Endothelial cell of umbilical vein (primary cell): ENCODE results near the gene LRP2BP. TPM values are rescaled to one million over a fixed set of nuclear protein-coding genes. Genes with fewer than 3 reads are reported as not detected.

Experiments
- BruUV-seq: library from RNA; stranded (reverse); fragments of 400-500 nt; replicated peaks from 2 replicates; lab custom pipeline; 2021; lab: Mats Ljungman, UMichigan
- CTCF ChIA-PET: fragments of 300-600, 350-600 bp; sonication (Branson Sonifier 250); formaldehyde crosslinking; loops from one replicate; lab custom pipeline; 2021; ENCODE audit warnings: antibody characterized with exemption, inconsistent platforms; lab: Charles Lee
- POLR2A ChIA-PET: fragments of 300-600, 350-600 bp; sonication (Branson Sonifier 250); formaldehyde crosslinking; loops from one replicate; lab custom pipeline; 2021; ENCODE audit warnings: antibody characterized with exemption, inconsistent platforms; lab: Charles Lee
- DNase-seq: peaks from one replicate; pipeline ENCODE4 v3.0.0-alpha.2; 2011; ENCODE audit warnings: low read depth, low spot score
- FAIRE-seq: peaks from 2 replicates; lab custom pipeline; 2011; peaks lifted over from hg19 to GRCh38; lab: Jason Lieb, UNC
- H2AFZ ChIP-seq: 2 replicates; pipeline ENCODE4 v1.6.0; 2012; ENCODE audit warnings: low read depth, low read length, control low read depth, inconsistent platforms
- H3K27ac ChIP-seq: 2 replicates; pipeline ENCODE4 v1.5.1; 2011; ENCODE audit warnings: low read depth, mild to moderate bottlenecking, control low read depth, low read length, moderate library complexity; ENCODE audit not compliant: insufficient read depth
- H3K27me3 ChIP-seq, 2 experiments: 2 replicates each; pipeline versions ENCODE4 v1.6.0 to v1.6.1; 2011; ENCODE audit warnings: low read length in 2 of 2, mixed read lengths in 1 of 2; ENCODE audit not compliant: control insufficient read depth in 2 of 2, insufficient read depth in 2 of 2
- H3K36me3 ChIP-seq, 2 experiments: 2 replicates in 1 of 2; 3 replicates in 1 of 2; pipeline ENCODE4 v1.5.1; 2011; ENCODE audit warnings: low read length in 2 of 2, mild to moderate bottlenecking in 1 of 2, moderate library complexity in 1 of 2; ENCODE audit not compliant: control insufficient read depth in 2 of 2, insufficient read depth in 2 of 2; ENCODE audit errors: extremely low read depth in 1 of 2
- H3K4me1 ChIP-seq: 3 replicates; pipeline ENCODE4 v1.5.1; 2011; ENCODE audit warnings: mild to moderate bottlenecking, low read length; ENCODE audit not compliant: control insufficient read depth, insufficient read depth; ENCODE audit errors: extremely low read depth
- H3K4me2 ChIP-seq: 2 replicates; pipeline ENCODE4 v1.6.1; 2011; ENCODE audit warnings: low read length, control low read depth, mixed read lengths; ENCODE audit not compliant: insufficient read depth
- H3K4me3 ChIP-seq, 3 experiments: fragments of 200-600 bp in 1 of 3; sonication (generic), shearing (Covaris generic) in 1 of 3; replicated peaks in 1 of 3; 2 replicates each; pipeline ENCODE4 v1.5.1; 2011 to 2016; ENCODE audit warnings: control low read depth in 3 of 3, low read length in 3 of 3, mild to moderate bottlenecking in 2 of 3, inconsistent platforms in 1 of 3, low read depth in 1 of 3, moderate library complexity in 1 of 3; ENCODE audit not compliant: insufficient read depth in 1 of 3
- H3K79me2 ChIP-seq: 2 replicates; pipeline ENCODE4 v1.6.0; 2012; ENCODE audit warnings: low read length, inconsistent platforms; ENCODE audit not compliant: control insufficient read depth, insufficient read depth
- H3K9ac ChIP-seq: replicated peaks from 2 replicates; pipeline ENCODE3; 2011; ENCODE audit warnings: low read length, control low read depth; ENCODE audit not compliant: insufficient read depth; ENCODE audit errors: extremely low read depth
- H3K9me1 ChIP-seq: replicated peaks from 3 replicates; pipeline ENCODE4 v1.6.0; 2011; ENCODE audit warnings: mild to moderate bottlenecking, low read length; ENCODE audit not compliant: control insufficient read depth, insufficient read depth; ENCODE audit errors: extremely low read depth
- H3K9me3 ChIP-seq: replicated peaks from 2 replicates; pipeline ENCODE4 v1.5.1; 2012; ENCODE audit warnings: low read length, inconsistent platforms; ENCODE audit not compliant: control insufficient read depth, insufficient read depth
- H4K20me1 ChIP-seq: replicated peaks from 2 replicates; pipeline ENCODE3; 2011; ENCODE audit warnings: mild to moderate bottlenecking, low read length; ENCODE audit not compliant: control insufficient read depth, insufficient read depth; ENCODE audit errors: extremely low read depth
- EZH2 ChIP-seq: IDR thresholded peaks from 2 replicates; pipeline ENCODE4 v1.6.1; 2012; ENCODE audit warnings: borderline replicate concordance, low read depth, mild to moderate bottlenecking, moderate library complexity, low read length, inconsistent platforms; ENCODE audit not compliant: severe bottlenecking
- FOS ChIP-seq: IDR thresholded peaks from 2 replicates; pipeline ENCODE4 v1.6.1; 2011; ENCODE audit warnings: mild to moderate bottlenecking, low read length, moderate library complexity, borderline replicate concordance; ENCODE audit not compliant: insufficient read depth
- JUN ChIP-seq: IDR thresholded peaks from 2 replicates; pipeline ENCODE4 v1.6.1; 2011; ENCODE audit warnings: borderline replicate concordance, low read depth; ENCODE audit not compliant: insufficient read length, insufficient read depth
- MYC ChIP-seq: IDR thresholded peaks from one replicate; pipeline ENCODE4 v1.6.1; 2011; ENCODE audit warnings: mild to moderate bottlenecking, low read depth, low read length
- POLR2A ChIP-seq: IDR thresholded peaks from 2 replicates; pipeline ENCODE4 v1.6.1; 2012; ENCODE audit warnings: low read depth, mild to moderate bottlenecking, control low read depth, low read length
- dilution Hi-C: fragments of 300-500 bp; cut with MboI; formaldehyde crosslinking; loops from one replicate; pipeline ENCODE4 v1.15.0; 2019; ENCODE audit warnings: low sequenced_read_pairs; ENCODE audit not compliant: extremely low pct_ligation_motif_present
- intact Hi-C: fragments of 100-400 bp; cut with micrococcal nuclease; formaldehyde crosslinking; loops from one replicate; pipeline ENCODE4 v1.10.0; 2022
- polyA plus RNA-seq, 4 experiments: library from polyadenylated mRNA; depleted of rRNA in 3 of 4; stranded (reverse) in 3 of 4; unstranded in 1 of 4; fragments of >200 nt; gene quantifications; 2 replicates each; pipeline versions ENCODE4 v1.2.1 to v1.2.3, GENCODE V29; 2011 to 2012; ENCODE audit warnings: missing spikeins in 1 of 4
- total RNA-seq: library from RNA; stranded (reverse); gene quantifications from 2 replicates; pipeline ENCODE4 v1.2.3, GENCODE V29; 2021
- TF ChIP-seq, protein P1 (sequence below), 2 donors: IDR thresholded peaks; 1 replicate in 1 of 2; 2 replicates in 1 of 2; pipeline ENCODE4 v1.5.1; 2011; ENCODE audit warnings: low read length in 2 of 2, mild to moderate bottlenecking in 2 of 2, moderate library complexity in 2 of 2, control low read depth in 1 of 2, inconsistent platforms in 1 of 2, low read depth in 1 of 2; ENCODE audit not compliant: insufficient read depth in 1 of 2; ENCODE audit errors: extremely low read depth in 1 of 2
- TF ChIP-seq, protein P2 (sequence below): IDR thresholded peaks from 2 replicates; pipeline ENCODE4 v1.6.1; 2011; ENCODE audit not compliant: insufficient read depth, insufficient read length

LRP2BP gene
- total and polyA plus RNA-seq, 2 donors (not counting 3 experiments of a cell fraction or from before 2014, with no cell fraction given), result 0.18 to 0.53 TPM

GRCh38 chr4:185437809-185438208 lies 42.1 kb upstream of the LRP2BP start:
- Histone ChIP-seq H3K27ac (no peak overlapping the region), H3K4me3 (no peak overlapping the region), H3K79me2 (no peaks in the 10 kb centered on the region), H3K9me3 (no peaks in the 10 kb centered on the region), H3K4me2 (no peak overlapping the region), H3K4me1 (no peaks in the 10 kb centered on the region), H3K27me3 (no peaks in the 10 kb centered on the region), H4K20me1 (no peaks in the 10 kb centered on the region), H3K9me1 (no peaks in the 10 kb centered on the region), H2AFZ (no peak overlapping the region), H3K9ac (no peak overlapping the region), H3K36me3 (no peaks in the 10 kb centered on the region)
- BruUV-seq, result no TSS peak
- POLR2A ChIA-PET, result no interaction called here
- intact Hi-C loops (no loop called here), dilution Hi-C loops (no loop called here)
- FAIRE-seq (no peak), DNase-seq (no peak)
- TF ChIP-seq POLR2A (no peak), MYC (no peak), FOS (peak; percentile 8), EZH2 (no peak), JUN (no peak)
- TF ChIP-seq, protein P1, sequence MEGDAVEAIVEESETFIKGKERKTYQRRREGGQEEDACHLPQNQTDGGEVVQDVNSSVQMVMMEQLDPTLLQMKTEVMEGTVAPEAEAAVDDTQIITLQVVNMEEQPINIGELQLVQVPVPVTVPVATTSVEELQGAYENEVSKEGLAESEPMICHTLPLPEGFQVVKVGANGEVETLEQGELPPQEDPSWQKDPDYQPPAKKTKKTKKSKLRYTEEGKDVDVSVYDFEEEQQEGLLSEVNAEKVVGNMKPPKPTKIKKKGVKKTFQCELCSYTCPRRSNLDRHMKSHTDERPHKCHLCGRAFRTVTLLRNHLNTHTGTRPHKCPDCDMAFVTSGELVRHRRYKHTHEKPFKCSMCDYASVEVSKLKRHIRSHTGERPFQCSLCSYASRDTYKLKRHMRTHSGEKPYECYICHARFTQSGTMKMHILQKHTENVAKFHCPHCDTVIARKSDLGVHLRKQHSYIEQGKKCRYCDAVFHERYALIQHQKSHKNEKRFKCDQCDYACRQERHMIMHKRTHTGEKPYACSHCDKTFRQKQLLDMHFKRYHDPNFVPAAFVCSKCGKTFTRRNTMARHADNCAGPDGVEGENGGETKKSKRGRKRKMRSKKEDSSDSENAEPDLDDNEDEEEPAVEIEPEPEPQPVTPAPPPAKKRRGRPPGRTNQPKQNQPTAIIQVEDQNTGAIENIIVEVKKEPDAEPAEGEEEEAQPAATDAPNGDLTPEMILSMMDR (IDR thresholded peaks at IDR 0.05; ENCODE audit: extremely low read depth in 1 of 2, insufficient read depth in 1 of 2, low read depth in 1 of 2, low read length in 2 of 2), result no peak
- TF ChIP-seq, protein P2, sequence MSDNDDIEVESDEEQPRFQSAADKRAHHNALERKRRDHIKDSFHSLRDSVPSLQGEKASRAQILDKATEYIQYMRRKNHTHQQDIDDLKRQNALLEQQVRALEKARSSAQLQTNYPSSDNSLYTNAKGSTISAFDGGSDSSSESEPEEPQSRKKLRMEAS, result no peak
- CTCF ChIA-PET, result interaction anchor here (1.1 to 1.6 kb wide), 4 partner anchors 9 to 254 kb away, joined by 3 to 5 read pairs (median 4); a partner anchor contains a TSS
